Measurements from ENCODE around the gene VDAC1. TPM values are rescaled to one million over a fixed set of nuclear protein-coding genes. Genes with fewer than 3 reads are reported as not detected.
"Not testable (repeated sequence)": the region's sequence is repeated elsewhere in the genome, so short reads cannot be mapped to it uniquely, and the experiment has no call there.

VDAC1 gene
- total RNA-seq, 1 donor from 2014 or later, result 112 TPM

DNA sequence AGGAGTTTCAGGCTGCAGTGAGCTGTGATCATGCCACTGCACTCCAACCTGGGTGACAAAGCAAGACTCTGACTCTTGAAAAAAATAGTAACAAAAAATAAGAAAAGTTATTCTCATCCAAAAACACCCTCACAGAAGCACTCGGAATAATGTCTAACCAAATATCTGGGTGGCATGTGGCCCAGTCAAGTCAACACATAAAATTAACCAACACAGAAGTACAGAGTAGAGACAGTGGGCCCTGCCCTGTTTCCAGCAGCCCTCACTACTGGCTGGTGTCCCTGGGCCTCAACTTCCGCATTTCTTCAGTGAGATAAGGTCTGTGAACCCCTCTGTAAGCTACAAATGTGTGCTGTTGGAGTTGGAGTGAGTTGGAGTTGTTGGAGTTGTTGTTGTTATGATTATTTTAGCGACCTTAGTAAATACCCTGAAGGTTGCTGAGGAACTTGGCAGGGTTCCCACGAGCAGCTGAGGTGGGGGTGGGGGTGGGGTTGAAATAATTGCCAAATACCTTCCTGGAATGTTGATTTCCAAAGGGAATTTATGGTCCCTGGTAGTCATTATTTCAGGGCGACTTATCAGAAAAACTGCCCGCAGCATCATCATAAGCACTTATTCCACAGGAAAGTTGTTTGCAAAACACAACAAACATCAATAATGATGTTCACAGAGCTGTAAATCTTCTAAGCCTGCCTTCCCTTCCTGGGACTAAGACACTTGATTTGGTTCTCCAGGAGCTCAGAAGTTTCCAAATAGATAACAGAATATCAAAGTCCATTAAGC is 66.5 kb downstream of the VDAC1 start:
- TF ChIP-seq, protein P1, sequence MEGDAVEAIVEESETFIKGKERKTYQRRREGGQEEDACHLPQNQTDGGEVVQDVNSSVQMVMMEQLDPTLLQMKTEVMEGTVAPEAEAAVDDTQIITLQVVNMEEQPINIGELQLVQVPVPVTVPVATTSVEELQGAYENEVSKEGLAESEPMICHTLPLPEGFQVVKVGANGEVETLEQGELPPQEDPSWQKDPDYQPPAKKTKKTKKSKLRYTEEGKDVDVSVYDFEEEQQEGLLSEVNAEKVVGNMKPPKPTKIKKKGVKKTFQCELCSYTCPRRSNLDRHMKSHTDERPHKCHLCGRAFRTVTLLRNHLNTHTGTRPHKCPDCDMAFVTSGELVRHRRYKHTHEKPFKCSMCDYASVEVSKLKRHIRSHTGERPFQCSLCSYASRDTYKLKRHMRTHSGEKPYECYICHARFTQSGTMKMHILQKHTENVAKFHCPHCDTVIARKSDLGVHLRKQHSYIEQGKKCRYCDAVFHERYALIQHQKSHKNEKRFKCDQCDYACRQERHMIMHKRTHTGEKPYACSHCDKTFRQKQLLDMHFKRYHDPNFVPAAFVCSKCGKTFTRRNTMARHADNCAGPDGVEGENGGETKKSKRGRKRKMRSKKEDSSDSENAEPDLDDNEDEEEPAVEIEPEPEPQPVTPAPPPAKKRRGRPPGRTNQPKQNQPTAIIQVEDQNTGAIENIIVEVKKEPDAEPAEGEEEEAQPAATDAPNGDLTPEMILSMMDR (IDR thresholded peaks at IDR 0.05), result no peak
- Histone ChIP-seq H3K27ac (no peak overlapping the region), H3K4me3 (no peak overlapping the region), H3K4me1 (peaks cover 3% of the 10 kb centered on the region), H3K27me3 (no peaks in the 10 kb centered on the region), H3K36me3 (no peaks in the 10 kb centered on the region), H3K9me3 (no peaks in the 10 kb centered on the region)
- DNase-seq (no peak), ATAC-seq (no peak)
- intact Hi-C loops (cut with DNase I), result no loop called here

DNA sequence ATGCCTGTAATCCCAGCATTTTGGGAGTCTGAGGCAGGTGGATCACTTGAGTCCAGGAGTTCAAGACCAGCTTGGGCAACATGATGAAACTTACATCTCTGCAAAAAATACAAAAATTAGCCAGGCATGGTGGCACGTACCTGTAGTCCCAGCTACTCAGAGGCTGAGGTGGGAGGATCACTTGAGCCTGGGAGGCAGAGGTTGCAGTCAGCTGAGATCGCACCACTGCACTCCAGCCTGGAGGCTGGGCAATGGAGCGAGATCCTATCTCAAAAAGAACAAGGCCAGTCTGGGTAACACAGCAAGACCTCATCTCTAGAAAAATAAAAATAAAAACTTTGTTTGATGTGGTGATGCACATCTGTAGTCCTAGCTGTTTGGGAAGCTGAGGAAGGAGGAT is 67.1 kb downstream of the VDAC1 start:
- H3K27ac ChIP-seq; H3K4me1 ChIP-seq; H3K27me3 ChIP-seq; ATAC-seq; H3K9me3 ChIP-seq; H3K4me3 ChIP-seq; DNase-seq; intact Hi-C loops (cut with DNase I); H3K36me3 ChIP-seq: not testable (repeated sequence)

DNA sequence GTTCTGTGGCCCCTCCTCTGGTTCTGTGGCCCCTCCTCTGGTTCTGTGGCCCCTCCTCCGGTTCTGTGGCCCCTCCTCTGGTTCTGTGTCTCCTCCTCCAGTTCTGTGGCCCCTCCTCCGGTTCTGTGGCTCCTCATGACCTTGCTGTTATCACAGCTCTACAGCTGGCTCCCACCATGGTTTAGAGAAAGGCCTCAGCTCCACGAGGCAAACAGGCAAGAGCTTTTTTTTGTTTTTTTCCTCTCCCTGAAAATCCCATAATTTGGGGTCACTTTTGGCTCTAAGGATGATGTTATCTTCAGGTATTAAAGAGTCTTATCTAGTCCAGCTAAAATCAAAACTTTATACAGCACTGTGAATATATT is 68.1 kb downstream of the VDAC1 start:
- Histone ChIP-seq H3K36me3 (no peaks in the 10 kb centered on the region), H3K27ac (no peak overlapping the region), H3K4me3 (no peak overlapping the region), H3K9me3 (no peaks in the 10 kb centered on the region), H3K4me1 (no peaks in the 10 kb centered on the region), H3K27me3 (no peaks in the 10 kb centered on the region)
- ATAC-seq (no peak), DNase-seq (no peak)
- TF ChIP-seq, protein P1 (IDR thresholded peaks at IDR 0.05), result no peak
- intact Hi-C loops (cut with DNase I), result no loop called here

DNA sequence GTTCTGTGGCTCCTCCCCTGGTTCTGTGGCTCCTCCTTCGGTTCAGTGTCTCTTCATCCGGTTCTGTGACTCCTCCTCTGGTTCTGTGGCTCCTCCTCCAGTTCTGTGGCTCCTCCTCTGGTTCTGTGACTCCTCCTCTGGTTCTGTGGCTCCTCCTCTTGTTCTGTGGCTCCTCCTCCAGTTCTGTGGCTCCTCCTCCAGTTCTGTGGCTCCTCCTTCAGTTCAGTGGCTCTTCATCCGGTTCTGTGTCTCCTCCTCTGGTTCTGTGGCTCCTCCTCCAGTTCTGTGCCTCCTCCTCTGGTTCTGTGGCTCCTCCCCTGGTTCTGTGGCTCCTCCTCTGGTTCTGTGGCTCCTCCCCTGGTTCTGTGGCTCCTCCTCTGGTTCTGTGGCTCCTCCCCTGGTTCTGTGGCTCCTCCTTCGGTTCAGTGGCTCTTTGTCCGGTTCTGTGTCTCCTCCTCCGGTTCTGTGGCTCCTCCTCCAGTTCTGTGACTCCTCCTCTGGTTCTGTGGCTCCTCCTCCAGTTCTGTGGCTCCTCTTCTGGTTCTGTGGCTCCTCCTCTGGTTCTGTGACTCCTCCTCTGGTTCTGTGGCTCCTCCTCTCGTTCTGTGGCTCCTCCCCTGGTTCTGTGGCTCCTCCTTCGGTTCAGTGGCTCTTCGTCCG is 68.7 kb downstream of the VDAC1 start:
- H3K27me3 ChIP-seq; H3K36me3 ChIP-seq; intact Hi-C loops (cut with DNase I); ATAC-seq; H3K4me3 ChIP-seq; H3K9me3 ChIP-seq; H3K27ac ChIP-seq; H3K4me1 ChIP-seq; DNase-seq: not testable (repeated sequence)

DNA sequence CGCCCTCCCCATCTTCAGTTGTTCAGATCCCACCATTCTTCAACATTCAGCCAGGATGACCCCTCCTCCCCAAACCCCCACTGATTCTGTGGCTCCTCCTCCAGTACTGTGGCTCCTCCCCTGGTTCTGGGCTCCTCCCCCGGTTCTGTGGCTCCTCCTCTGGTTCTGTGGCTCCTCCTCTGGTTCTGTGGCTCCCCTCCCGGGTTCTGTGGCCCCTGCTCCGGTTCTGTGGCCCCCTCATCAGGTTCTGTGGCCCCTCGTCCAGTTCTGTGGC is 69.2 kb downstream of the VDAC1 start:
- Histone ChIP-seq H3K4me3 (no peak overlapping the region), H3K9me3 (no peaks in the 10 kb centered on the region), H3K27me3 (no peaks in the 10 kb centered on the region), H3K36me3 (no peaks in the 10 kb centered on the region), H3K4me1 (no peaks in the 10 kb centered on the region), H3K27ac (no peak overlapping the region)
- ATAC-seq (no peak), DNase-seq (no peak)
- intact Hi-C loops (cut with DNase I), result no loop called here
- TF ChIP-seq, protein P1 (IDR thresholded peaks at IDR 0.05), result no peak

DNA sequence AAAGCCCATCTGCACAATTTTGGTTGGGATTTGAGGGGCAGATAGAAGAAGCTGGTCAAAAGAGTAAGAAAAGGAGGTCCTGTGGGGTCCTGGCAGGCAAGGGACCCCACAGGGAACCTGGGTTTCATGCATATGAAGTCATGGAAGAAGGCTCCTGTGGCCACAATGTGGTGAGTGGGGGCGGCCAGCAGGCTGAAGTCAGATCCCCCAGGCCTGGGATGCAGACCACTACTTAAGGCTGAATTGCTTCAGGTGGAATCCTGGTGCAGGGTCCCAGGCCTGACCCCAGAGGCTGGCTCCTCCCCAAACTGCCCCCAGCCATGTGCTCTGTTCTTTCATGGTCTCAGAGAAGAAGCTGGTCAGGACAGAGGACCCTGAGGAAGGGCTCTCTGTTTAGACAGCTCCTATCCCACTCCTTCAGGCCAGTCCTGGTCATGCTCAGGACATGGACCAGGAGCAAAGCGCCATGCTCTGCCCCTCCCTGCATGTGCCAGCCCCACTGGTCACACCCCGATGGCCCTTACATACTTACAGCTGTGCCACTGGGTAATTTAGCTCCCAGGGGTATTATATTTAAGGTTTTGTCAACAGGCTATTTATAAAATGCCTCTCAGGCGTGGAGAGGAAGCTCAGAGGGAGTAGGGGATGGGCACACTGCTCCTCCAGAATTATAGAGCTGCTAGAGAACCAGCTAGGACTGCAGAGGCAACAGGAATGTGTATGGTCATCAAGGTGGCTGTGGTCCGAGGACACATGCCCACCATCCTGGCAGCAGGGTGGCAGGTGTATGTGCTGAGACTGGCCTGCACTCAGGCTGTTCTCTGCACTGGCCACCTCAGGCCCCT is 69.7 kb downstream of the VDAC1 start:
- intact Hi-C loops (cut with DNase I), result no loop called here
- Histone ChIP-seq H3K36me3 (no peaks in the 10 kb centered on the region), H3K4me1 (no peaks in the 10 kb centered on the region), H3K4me3 (no peak overlapping the region), H3K27me3 (no peaks in the 10 kb centered on the region), H3K27ac (no peak overlapping the region), H3K9me3 (no peaks in the 10 kb centered on the region)
- TF ChIP-seq, protein P1 (IDR thresholded peaks at IDR 0.05), result no peak
- no peak for DNase-seq
- ATAC-seq, result no peak
